Measurements from ENCODE around the gene HTT. TPM values are rescaled to one million over a fixed set of nuclear protein-coding genes. Genes with fewer than 3 reads are reported as not detected.

Gene HTT
- total and polyA plus RNA-seq, 9 of the 15 experiments (the other 6 are each of a cell fraction or from before 2014, with no cell fraction given): 0.66 to 31.6 (median 14.7) TPM

GRCh38 chr4:3256230-3257102, 182.0 kb downstream of the HTT start:
- TF ChIP-seq, protein P1, sequence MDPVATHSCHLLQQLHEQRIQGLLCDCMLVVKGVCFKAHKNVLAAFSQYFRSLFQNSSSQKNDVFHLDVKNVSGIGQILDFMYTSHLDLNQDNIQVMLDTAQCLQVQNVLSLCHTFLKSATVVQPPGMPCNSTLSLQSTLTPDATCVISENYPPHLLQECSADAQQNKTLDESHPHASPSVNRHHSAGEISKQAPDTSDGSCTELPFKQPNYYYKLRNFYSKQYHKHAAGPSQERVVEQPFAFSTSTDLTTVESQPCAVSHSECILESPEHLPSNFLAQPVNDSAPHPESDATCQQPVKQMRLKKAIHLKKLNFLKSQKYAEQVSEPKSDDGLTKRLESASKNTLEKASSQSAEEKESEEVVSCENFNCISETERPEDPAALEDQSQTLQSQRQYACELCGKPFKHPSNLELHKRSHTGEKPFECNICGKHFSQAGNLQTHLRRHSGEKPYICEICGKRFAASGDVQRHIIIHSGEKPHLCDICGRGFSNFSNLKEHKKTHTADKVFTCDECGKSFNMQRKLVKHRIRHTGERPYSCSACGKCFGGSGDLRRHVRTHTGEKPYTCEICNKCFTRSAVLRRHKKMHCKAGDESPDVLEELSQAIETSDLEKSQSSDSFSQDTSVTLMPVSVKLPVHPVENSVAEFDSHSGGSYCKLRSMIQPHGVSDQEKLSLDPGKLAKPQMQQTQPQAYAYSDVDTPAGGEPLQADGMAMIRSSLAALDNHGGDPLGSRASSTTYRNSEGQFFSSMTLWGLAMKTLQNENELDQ (CRISPR knock-in tag; IDR thresholded peaks at IDR 0.05; ENCODE audit: borderline replicate concordance): no peak
- TF ChIP-seq BCOR (IDR thresholded peaks at IDR 0.05) (no peak), FOXA1 (IDR thresholded peaks at IDR 0.05; ENCODE audit: borderline replicate concordance) (no peak), YY1 (IDR thresholded peaks at IDR 0.05; ENCODE audit: borderline replicate concordance in 1 of 3, control insufficient read depth in 1 of 3, extremely low read depth in 1 of 3, insufficient read depth in 3 of 3, insufficient read length in 1 of 3, insufficient replicate concordance in 2 of 3, low read depth in 1 of 3, low read length in 2 of 3) (no peak)
- TF ChIP-seq, protein P2, sequence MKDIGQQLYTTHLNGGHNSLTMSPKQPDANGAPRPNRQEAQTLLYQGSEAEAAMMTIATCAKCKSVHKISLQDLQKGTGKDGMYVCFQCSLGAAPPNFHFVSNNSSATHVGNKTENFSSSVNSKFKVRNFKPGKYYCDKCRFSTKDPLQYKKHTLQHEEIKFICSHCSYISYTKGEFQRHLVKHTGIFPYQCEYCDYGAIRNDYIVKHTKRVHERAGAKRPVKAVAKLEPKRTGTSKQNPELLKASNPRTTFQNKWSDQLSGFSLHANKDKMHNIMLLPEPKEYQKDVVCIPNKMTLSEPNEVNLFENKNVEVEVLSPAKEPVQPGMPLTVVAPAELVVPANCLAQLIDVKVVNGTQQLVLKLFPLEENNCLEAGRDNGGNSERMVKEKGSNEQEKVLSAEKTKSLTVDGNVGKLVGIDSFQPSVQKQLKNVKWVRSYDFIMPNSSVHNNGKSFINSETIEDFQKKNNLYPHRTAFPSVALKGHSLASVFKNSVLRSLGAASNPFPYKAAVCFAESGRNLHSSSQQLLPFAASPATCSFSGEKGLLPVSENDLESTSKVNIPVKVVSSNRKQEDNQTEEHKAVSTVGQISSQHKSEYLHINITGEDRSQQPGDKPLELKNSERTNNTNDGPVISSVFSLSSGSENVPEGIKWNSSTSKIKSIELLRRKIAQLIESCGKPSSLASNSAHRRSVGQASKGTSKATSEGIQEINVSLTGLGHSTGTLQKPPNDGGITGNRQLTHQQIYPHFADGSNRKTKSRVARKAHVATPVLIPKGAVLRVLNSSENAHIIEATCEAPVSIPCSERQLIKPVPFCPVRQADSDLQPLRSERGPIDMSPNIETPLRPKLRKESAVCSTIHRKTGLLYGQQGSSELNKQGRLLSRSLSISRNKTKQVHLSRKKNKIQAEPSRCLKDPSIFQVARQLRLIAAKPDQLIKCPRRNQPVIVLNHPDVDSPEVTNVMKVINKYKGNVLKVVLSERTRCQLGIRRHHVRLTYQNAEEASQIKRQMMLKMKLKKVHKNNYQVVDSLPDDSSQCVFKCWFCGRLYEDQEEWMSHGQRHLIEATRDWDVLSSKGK (CRISPR knock-in tag; IDR thresholded peaks at IDR 0.05): no peak
- CTCF ChIA-PET (ENCODE audit: low intra/inter-chr PET ratio): no interaction called here
- H3K27me3 ChIP-seq (ENCODE audit: control insufficient read depth in 2 of 2, insufficient read depth in 2 of 2, low read length in 2 of 2): peaks cover 30 to 75% of the 10 kb centered on the region in 2 experiments
- no peak overlapping the region for H3K27ac ChIP-seq (ENCODE audit: extremely low read depth, low read depth, low read length)
- no peaks in the 10 kb centered on the region for H3K9me3 ChIP-seq (replicated peaks; ENCODE audit: control insufficient read depth, insufficient read depth, low read depth, low read length)
- H3K4me3 ChIP-seq: no peak overlapping the region
- H3K36me3 ChIP-seq (ENCODE audit: control insufficient read depth, insufficient read depth, low read length): no peaks in the 10 kb centered on the region
- FAIRE-seq (no peak), ATAC-seq (no peak; the same call in 2 of the 3 replicates), DNase-seq (ENCODE audit: extremely low read depth in 1 of 4, low spot score in 3 of 4) (no peak)
- in situ Hi-C loops (cut with MboI): no loop called here
- H2AFZ ChIP-seq (ENCODE audit: low read depth, low read length): no peak overlapping the region
- POLR2A ChIA-PET: interaction anchor here (0.7 to 1.2 kb wide), 3 partner anchors 8 to 33 kb away, joined by 3 read pairs; partner anchors contain the start of gene MSANTD1
- H3K79me2 ChIP-seq (ENCODE audit: control insufficient read depth, insufficient read depth, low read length): no peaks in the 10 kb centered on the region
- H4K20me1 ChIP-seq (replicated peaks; ENCODE audit: control insufficient read depth, insufficient read depth, low read length): peaks cover 8% of the 10 kb centered on the region; the same call in 1 of the 2 replicates
- peaks cover 0 to 26% of the 10 kb centered on the region in 2 experiments; a peak in 2 of 5 replicates for H3K4me1 ChIP-seq (replicated peaks in 1 of 2; ENCODE audit: control insufficient read depth in 2 of 2, insufficient read depth in 2 of 2, low read length in 2 of 2)
- no TSS peak for BruUV-seq (replicated peaks)
- WGBS (ENCODE audit: insufficient coverage, low coverage, missing lambda C conversion rate): 4% methylated on average over 21 of the region's 21 CpGs
- no peaks in the 10 kb centered on the region for H3K9me1 ChIP-seq (ENCODE audit: control insufficient read depth, insufficient read depth, low read length)
- no peak overlapping the region for H3K9ac ChIP-seq (ENCODE audit: insufficient read depth in 1 of 2, low read depth in 2 of 2, low read length in 2 of 2)
- intact Hi-C loops (cut with micrococcal nuclease): no loop called here
- no peak overlapping the region for H3K4me2 ChIP-seq (ENCODE audit: insufficient read depth, low read length)
